Transverse colon (tissue), 4 donors: ENCODE data around the gene AGAP1. TPM values are rescaled to one million over a fixed set of nuclear protein-coding genes. Genes with fewer than 3 reads are reported as not detected.

Experiments used
- DNase-seq: peaks from one replicate; pipeline ENCODE4 v3.0.0-alpha.2; 2019
- H3K27ac ChIP-seq, 4 donors: fragments of 200-600 bp; sonication (generic); 2 replicates each; pipeline ENCODE4 v1.5.1; 2016 to 2018; ENCODE audit warnings: inconsistent platforms in 4 of 4
- H3K27me3 ChIP-seq: fragments of 200-600 bp; sonication (generic); 2 replicates; pipeline ENCODE4 v1.5.1; 2017; ENCODE audit warnings: inconsistent platforms
- H3K36me3 ChIP-seq, 4 donors: fragments of 200-600 bp; sonication (generic); 2 replicates each; pipeline ENCODE4 v1.5.1; 2017 to 2019; ENCODE audit warnings: inconsistent platforms in 4 of 4
- H3K4me1 ChIP-seq, 4 donors: fragments of 200-600 bp; sonication (generic); 2 replicates each; pipeline ENCODE4 v1.5.1; 2017 to 2020; ENCODE audit warnings: inconsistent platforms in 4 of 4
- H3K4me3 ChIP-seq, 4 donors: fragments of 200-600 bp; sonication (generic); 1 replicate in 1 of 4; 2 replicates in 3 of 4; pipeline versions ENCODE4 v1.5.1 to v1.6.1; 2017 to 2019; ENCODE audit warnings: inconsistent platforms in 4 of 4
- H3K9me3 ChIP-seq, 2 donors: fragments of 200-600 bp; sonication (generic); 2 replicates each; pipeline ENCODE4 v1.5.1; 2017 to 2019; ENCODE audit warnings: inconsistent platforms in 2 of 2
- CTCF ChIP-seq, 5 experiments: fragments of 200-600 bp in 3 of 5; fragments of 450-650 bp in 2 of 5; sonication (generic) in 3 of 5; IDR thresholded peaks; 1 replicate in 2 of 5; 2 replicates in 3 of 5; pipeline ENCODE4 v1.5.1; 2016 to 2017; ENCODE audit warnings: antibody characterized with exemption in 5 of 5, inconsistent platforms in 3 of 5, mild to moderate bottlenecking in 2 of 5, moderate library complexity in 1 of 5
- EP300 ChIP-seq: sonication (generic); formaldehyde crosslinking; IDR thresholded peaks from one replicate; pipeline ENCODE4 v1.6.1; 2017; ENCODE audit warnings: antibody characterized with exemption, low read depth
- POLR2A ChIP-seq: fragments of 450-650 bp; IDR thresholded peaks from one replicate; pipeline ENCODE4 v1.6.1; 2016; ENCODE audit warnings: antibody characterized with exemption, mild to moderate bottlenecking, moderate library complexity
- POLR2AphosphoS5 ChIP-seq, 3 donors: sonication (generic); formaldehyde crosslinking; IDR thresholded peaks; one replicate each; pipeline ENCODE4 v1.6.1; 2016; ENCODE audit warnings: antibody characterized with exemption in 3 of 3
- WGBS, 2 donors: methylation state at CpG; one replicate each; pipeline ENCODE4 v1.1.5; 2018; ENCODE audit warnings: low coverage in 1 of 2; 5-methylcytosine and 5-hydroxymethylcytosine counted together
- in situ Hi-C, 4 donors: fragments of 200-750 bp; cut with MboI; loops; one replicate each; pipeline versions ENCODE4 v1.15.0 to v1.15.1; 2017; ENCODE audit warnings: low sequenced_read_pairs in 3 of 4, low pct_ligation_motif_present in 1 of 4, low pct_unique_long_range_greater_than_20kb in 1 of 4
- intact Hi-C: fragments of 100-400 bp; cut with DNase I; formaldehyde crosslinking; loops from one replicate; pipeline ENCODE4 v1.15.1; 2023; ENCODE audit warnings: low total_unique reads
- total RNA-seq, 4 donors: library from RNA; depleted of rRNA; stranded (reverse); fragments of >200 nt; gene quantifications; one replicate each; pipeline ENCODE4 v1.1.0, GENCODE V29; 2016

AGAP1 gene
- total RNA-seq, 4 donors from 2014 or later = 56.1 to 96.9 (median 71.2) TPM

- Histone ChIP-seq H3K9me3 (no peaks in the 10 kb centered on the region), H3K27ac (no peak overlapping the region), H3K27me3 (no peaks in the 10 kb centered on the region), H3K36me3 (no peaks in the 10 kb centered on the region), H3K4me3 (no peak overlapping the region), H3K4me1 (no peaks in the 10 kb centered on the region)
- in situ Hi-C loops (no loop called here), intact Hi-C loops (no loop called here)
- WGBS, 2 donors = 87 to 96% methylated on average over 5 of the region's 5 CpGs
- DNase-seq = no peak
- TF ChIP-seq POLR2A = no peak
- TF ChIP-seq EP300 = no peak
- no peak for TF ChIP-seq POLR2AphosphoS5 (IDR thresholded peaks at IDR 0.05)
- TF ChIP-seq CTCF (IDR thresholded peaks at IDR 0.05) = no peak
Measured at GRCh38 chr2:235889302-235889630, 395.4 kb downstream of the AGAP1 start.

- H3K27me3 ChIP-seq = no peaks in the 10 kb centered on the region
- intact Hi-C loops = no loop called here
- TF ChIP-seq POLR2AphosphoS5 (IDR thresholded peaks at IDR 0.05) (no peak), EP300 (no peak), CTCF (IDR thresholded peaks at IDR 0.05) (no peak), POLR2A (no peak)
- no peaks in the 10 kb centered on the region for H3K36me3 ChIP-seq
- H3K27ac ChIP-seq = no peak overlapping the region
- DNase-seq = no peak
- H3K4me1 ChIP-seq = no peaks in the 10 kb centered on the region
- in situ Hi-C loops = no loop called here
- H3K4me3 ChIP-seq = no peak overlapping the region
- H3K9me3 ChIP-seq = no peaks in the 10 kb centered on the region
- WGBS, 2 donors = 95 to 100% methylated on average over 1 to 27 of the region's 27 CpGs
Measured at GRCh38 chr2:235893129-235893698, 399.4 kb downstream of the AGAP1 start.

- no peak for TF ChIP-seq CTCF (IDR thresholded peaks at IDR 0.05)
- no peak for TF ChIP-seq POLR2AphosphoS5 (IDR thresholded peaks at IDR 0.05)
- no peak for TF ChIP-seq POLR2A
- no peak for TF ChIP-seq EP300
- Histone ChIP-seq H3K4me1 (no peaks in the 10 kb centered on the region), H3K36me3 (no peaks in the 10 kb centered on the region), H3K27ac (no peak overlapping the region), H3K27me3 (no peaks in the 10 kb centered on the region), H3K4me3 (no peak overlapping the region), H3K9me3 (no peaks in the 10 kb centered on the region)
- intact Hi-C loops (no loop called here), in situ Hi-C loops (no loop called here)
- 87 to 100% methylated on average over 3 to 10 of the region's 10 CpGs for WGBS, 2 donors
- no peak for DNase-seq
Measured at GRCh38 chr2:235894839-235895238, 401.0 kb downstream of the AGAP1 start.

- in situ Hi-C loops = no loop called here
- intact Hi-C loops = no loop called here
- H3K9me3 ChIP-seq = no peaks in the 10 kb centered on the region
- no peaks in the 10 kb centered on the region for H3K4me1 ChIP-seq
- DNase-seq = no peak
- no peak overlapping the region for H3K27ac ChIP-seq
- no peak overlapping the region for H3K4me3 ChIP-seq
- WGBS, 2 donors = 90 to 92% methylated on average over 2 of the region's 2 CpGs
- no peak for TF ChIP-seq POLR2AphosphoS5 (IDR thresholded peaks at IDR 0.05)
- no peak for TF ChIP-seq CTCF (IDR thresholded peaks at IDR 0.05)
- no peak for TF ChIP-seq EP300
- no peak for TF ChIP-seq POLR2A
- H3K27me3 ChIP-seq = no peaks in the 10 kb centered on the region
- H3K36me3 ChIP-seq = no peaks in the 10 kb centered on the region
Measured at GRCh38 chr2:235896061-235896460, 402.2 kb downstream of the AGAP1 start.
